HG03045 (cell line): ENCODE measurements around the gene RAB11FIP5.
"Not testable (repeated sequence)": the region's sequence is repeated elsewhere in the genome, so short reads cannot be mapped to it uniquely, and the experiment has no call there.

Source experiments
- ATAC-seq: cut with Tn5 transposase; IDR thresholded peaks from one replicate; pipeline ENCODE4 v1.9.1; 2021; ENCODE audit warnings: mild to moderate bottlenecking, moderate library complexity; ENCODE audit not compliant: unreplicated experiment

RAB11FIP5 gene

DNA sequence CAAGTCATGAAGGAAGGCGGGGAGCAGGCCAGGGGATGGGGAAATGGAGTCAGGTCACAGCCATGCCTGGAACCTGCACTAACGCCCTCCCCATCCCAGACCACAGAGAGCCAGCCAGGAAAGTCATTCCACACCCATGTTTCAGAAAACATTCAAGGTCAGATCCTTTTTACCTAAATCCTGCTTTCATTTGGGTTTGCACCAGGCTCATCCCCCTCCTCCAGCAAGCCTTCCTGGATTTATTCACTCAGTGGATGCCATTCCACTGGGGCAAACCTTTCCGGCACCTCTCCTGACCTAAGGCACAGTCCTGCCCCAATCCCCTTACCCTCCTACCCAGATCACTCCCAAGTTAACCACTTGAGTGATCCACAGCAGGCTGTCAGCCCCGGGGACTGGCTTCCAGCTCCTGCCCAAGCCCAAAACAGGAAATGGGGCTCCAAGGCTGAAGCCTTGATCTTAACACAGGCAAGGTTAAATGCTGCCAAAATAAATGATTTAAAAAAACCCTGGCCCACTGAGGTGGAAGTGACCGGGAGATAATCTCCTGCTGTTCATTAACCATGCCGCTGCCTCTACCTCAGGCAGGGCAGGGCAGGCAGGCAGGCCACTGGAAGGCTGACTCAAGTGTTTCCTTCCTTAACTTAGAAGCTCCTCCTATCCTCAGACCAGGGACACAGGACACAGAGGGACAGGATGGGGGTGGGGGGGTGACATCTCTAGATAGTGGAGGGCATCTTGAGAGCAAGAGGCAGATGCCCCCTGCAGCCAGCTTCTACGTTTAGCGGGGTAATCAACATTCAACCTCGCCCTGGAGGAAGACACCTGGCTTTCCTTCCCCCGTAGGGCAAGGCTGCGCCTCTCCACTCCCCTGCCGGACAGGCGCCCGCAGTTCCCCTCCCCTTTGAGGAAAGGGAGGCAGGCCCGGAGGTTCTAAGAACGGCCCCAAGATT is 1.4 kb downstream of the RAB11FIP5 start:
- ATAC-seq, result no peak

DNA sequence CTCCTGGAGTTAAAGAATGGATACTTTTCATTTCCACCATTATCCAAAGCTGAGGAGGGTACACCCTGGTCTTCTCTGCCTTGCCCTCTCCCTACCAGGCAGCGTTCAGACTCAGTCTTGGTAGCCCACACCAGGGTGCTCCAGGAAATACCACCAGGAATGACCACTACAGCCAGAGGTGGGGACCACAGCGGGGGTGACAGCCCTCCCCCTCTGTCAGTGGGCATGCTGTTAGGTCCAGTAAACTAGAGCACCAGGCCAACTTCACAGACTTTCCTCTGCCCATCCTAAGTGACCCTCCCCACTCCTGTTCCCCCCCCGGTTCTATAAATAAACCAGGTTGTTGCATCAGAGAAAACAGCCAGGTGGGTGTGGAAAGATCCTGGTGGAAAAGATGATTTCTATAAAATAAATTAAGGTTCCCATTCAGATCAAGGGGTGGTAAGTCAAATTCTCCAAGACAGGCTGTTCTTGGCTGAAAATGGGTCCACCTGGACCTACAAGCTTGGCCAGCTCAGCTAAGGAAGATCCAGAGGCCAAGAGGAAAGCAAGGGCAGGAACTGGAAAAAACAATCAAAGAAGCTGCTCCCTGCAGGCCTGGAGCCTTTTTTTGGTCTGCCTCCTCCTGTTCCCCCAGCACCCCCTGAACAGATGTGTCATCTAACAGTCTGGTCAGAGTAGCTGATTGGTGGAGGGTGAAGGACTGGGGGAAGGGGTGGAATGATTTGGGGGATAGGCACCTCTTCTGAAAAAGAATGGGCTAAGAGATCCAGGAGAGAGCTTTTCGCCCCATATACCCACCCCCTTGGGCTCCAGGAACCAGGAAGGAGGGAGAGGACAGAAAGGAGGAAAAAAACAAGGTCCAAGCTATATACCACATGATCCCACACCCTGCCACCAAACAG is 2.3 kb downstream of the RAB11FIP5 start:
- no peak for ATAC-seq

DNA sequence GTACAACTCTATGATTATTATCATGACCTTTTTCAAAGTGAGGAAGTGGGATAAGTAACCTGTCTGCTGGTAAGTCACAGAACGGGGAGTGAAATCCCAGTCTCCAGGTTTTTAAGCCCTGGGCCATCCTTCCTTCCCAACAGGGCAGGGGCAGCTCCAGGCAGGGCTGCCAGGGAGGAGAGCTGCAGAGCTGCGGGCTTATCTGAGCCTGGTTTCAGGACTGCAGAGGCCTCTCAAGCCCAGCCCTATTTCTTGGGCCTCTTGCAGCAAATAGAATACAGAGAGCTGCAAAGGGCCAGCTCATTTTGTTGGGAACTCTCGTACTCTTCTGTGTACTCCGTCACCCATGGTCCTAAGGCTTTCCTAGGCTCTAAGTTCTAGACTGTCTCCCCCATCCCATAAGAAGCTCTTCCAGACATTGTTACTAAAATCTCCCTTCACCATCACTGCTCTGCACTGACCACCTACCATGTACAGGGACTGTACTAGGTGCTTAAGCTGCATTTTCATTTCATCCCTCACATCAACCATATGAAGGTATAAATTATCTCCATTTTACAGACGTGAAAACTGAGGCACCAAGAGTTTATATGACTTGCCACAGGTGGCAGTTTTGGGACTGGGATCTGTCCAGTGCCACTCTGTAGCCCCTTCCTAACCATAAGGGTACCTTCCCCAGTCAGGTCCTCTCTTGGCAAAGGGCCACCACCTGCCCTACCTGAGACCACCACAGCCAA is 3.1 kb downstream of the RAB11FIP5 start:
- ATAC-seq, result no peak

DNA sequence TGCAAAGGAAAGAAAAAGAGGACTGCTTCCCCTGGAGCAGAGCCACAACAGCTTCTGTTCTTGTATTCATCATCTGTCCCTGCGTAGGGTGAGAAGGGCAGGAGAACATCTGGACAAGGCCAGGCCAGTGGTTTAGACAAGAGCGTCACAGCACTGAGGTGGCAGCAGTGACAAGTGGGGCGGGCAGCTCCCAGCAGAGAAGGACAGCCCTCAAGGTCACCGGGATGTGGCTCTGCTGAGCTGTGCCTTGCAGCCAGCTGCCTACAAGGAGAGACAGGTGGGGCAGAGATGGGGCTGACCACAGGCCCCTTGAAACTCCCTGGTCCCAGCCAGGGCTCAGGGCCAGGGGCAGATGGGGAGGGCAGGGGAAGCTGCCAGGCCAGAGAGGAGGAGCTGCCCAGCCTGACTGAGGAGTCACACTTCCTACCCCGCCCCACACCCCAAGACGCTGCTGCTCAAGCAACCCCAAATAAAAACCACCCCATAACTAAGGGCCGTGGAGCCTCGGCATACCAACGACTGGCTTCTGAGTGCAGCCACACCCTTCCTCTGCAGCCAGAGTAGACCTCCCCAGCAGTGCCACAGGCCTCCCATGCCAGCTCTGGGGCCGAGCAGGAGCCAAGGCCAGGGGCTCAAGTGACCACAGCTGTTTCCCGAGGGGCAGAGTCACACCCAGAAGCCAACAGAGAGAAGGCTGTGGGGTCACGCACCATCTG is 5.4 kb downstream of the RAB11FIP5 start:
- no peak for ATAC-seq

- no peak for ATAC-seq
Measured at GRCh38 chr2:73106791-73107190, 6.0 kb downstream of the RAB11FIP5 start.

DNA sequence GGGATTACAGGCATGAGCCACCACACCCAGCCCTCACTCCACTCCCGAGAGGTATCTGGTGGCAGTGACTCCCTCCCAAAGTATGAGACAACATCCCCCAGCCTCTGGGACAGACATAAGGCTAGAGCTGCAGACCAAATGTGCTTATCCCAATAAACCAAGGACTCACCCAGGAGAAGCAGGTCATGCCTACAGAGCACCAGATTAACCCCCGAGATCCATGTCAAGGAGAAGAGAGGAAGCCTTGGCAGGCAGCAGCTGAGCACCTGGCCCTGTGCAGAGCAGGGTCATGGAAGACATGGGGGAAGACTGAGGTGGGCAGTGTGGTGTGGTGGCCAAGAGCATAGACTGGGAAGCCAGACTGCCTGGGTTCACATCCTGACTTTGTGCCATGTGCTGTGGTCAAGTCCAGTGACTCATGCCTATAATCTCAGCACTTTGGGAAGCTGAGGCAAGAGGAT is 7.2 kb downstream of the RAB11FIP5 start:
- ATAC-seq, result no peak

- no peak for ATAC-seq
Measured at GRCh38 chr2:73104933-73105332, 7.8 kb downstream of the RAB11FIP5 start.

- ATAC-seq, result no peak
Measured at GRCh38 chr2:73103018-73103542, 9.7 kb downstream of the RAB11FIP5 start.

- ATAC-seq, result no peak
Measured at GRCh38 chr2:73101626-73102256, 11.0 kb downstream of the RAB11FIP5 start.

- ATAC-seq, result no peak
Measured at GRCh38 chr2:73100956-73101355, 11.8 kb downstream of the RAB11FIP5 start.

DNA sequence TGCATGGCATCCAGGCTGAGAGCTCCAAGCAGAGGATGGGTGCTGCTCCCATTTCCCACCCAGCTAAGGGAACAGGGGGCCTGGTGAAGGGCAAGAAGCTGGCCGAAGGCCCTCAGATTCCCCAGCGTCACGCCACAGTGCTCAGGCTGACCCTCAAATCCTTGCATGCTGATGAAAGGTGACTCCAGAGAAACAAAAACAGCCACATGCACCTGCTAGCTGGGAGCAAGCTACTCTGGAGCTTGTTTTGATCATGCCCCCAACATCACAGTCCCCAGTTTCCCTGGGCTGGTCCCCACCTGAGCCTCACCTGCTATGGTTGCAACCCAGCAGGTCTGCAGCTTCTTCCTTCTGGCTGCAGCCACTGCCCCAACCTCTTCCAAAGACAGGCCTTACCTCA is 13.3 kb downstream of the RAB11FIP5 start:
- ATAC-seq, result no peak

DNA sequence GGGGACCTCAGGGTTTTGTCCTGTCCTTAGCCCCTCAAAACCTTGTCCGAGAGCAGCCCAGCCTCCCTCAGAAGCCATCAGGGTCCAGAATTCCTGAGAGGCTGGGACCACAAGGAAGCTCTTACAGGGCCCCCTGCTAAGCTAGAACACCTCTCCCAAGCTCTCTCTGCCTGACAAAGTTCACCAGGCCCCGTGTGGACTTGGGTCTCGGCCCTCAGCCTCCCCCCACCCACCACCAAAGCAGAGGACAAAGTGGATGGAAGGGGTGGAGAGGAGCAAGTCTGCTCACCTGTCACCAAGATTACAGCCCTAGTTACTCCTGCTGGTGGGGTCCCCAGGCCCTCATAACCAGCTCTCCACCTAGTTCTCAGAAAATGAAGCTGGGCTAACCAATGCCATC is 16.8 kb downstream of the RAB11FIP5 start:
- ATAC-seq, result no peak

- not testable (repeated sequence) for ATAC-seq
Measured at GRCh38 chr2:73093601-73094218, 19.0 kb downstream of the RAB11FIP5 start.

- ATAC-seq, result no peak
Measured at GRCh38 chr2:73092146-73092783, 20.5 kb downstream of the RAB11FIP5 start.

DNA sequence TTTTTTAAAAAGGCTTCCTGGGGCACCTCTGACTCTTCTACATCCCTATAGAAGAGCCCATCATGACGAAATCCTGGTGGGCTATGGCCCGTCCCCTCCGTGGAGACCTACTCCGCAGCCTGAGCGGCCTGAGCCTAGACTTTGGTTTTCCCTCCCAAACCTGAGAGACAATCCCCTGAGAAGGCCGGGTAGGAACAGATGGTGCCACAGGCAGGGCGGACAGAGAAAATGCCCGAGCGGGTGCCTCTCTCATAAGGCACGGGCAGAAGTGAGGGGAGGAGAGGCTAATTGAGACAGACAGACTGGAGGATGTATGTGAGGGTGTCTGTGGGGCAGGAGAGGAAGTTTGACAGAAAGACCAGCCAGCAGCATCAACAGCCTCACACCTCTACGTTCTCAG is 21.1 kb downstream of the RAB11FIP5 start:
- ATAC-seq, result no peak

DNA sequence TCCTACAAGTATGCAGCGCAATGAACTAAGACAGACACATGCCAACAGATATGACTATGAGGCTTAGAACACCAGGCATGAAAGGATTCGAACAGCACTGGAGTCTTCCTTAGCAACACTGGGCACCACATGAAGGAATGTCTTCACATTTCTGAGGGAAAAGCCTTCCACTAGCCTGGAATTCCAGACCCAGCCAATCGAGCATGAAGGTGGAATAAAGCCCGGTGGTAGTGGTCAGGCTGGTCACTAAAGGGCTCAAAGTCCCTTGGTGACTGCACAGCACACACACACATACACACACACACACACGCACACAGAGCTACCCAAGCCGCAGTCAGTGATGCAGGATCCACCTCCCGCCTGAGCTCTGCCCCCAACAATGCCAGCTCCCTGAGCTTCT is 21.6 kb downstream of the RAB11FIP5 start:
- ATAC-seq, result no peak

GRCh38 chr2:73089270-73090030 is 23.3 kb downstream of the RAB11FIP5 start:
- ATAC-seq, result no peak

DNA sequence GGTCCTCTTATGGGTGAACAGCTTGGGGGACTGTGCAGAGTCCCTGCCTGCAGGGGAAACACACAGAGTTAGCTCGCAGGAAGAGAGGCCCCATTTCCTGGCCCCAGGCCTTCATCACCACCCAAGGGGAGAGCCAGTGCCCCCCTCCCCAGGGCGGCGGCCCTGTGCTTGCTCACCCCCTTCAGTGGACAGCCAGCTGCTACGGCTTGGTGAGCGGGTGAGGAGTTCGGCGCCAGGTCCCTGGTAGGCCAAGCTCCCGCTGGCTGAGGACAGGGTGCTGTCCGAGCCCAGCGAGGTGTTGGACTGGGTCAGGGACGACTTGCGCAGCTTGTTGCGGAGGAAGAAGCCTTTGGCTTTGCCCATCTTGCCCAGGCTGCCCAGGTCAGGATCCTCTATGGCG is 24.0 kb downstream of the RAB11FIP5 start:
- ATAC-seq, result no peak
